ENCODE measurements around the gene RUNX1.

Gene RUNX1

GRCh38 chr21:34846601-34847112, 202.4 kb downstream of the RUNX1 start:
- TF ChIP-seq CTCF (IDR thresholded peaks at IDR 0.05; ENCODE audit: low read depth, low read length, missing control alignments), result no peak
- no peak overlapping the region for H3K4me3 ChIP-seq (ENCODE audit: low read depth, low read length)
- in situ Hi-C loops (cut with HindIII; ENCODE audit: low sequenced_read_pairs), result no loop called here
- peak; percentile 78 for DNase-seq (ENCODE audit: low read depth)

- peak; percentile 93 for DNase-seq (ENCODE audit: low read depth)
- in situ Hi-C loops (cut with HindIII; ENCODE audit: low sequenced_read_pairs), result no loop called here
- H3K4me3 ChIP-seq (ENCODE audit: low read depth, low read length), result no peak overlapping the region
These were observed 203.3 kb downstream of the RUNX1 start for GRCh38 chr21:34845521-34846451.

GRCh38 chr21:34844924-34845238, 204.2 kb downstream of the RUNX1 start:
- H3K4me3 ChIP-seq (ENCODE audit: low read depth, low read length), result no peak overlapping the region
- DNase-seq (ENCODE audit: low read depth), result no peak
- TF ChIP-seq CTCF (IDR thresholded peaks at IDR 0.05; ENCODE audit: low read depth, low read length, missing control alignments), result no peak
- in situ Hi-C loops (cut with HindIII; ENCODE audit: low sequenced_read_pairs), result no loop called here

More at GRCh38 chr21:34845521-34846451, 203.3 kb downstream of the RUNX1 start:
- TF ChIP-seq CTCF (IDR thresholded peaks at IDR 0.05; ENCODE audit: low read depth, low read length, missing control alignments), result no peak

GRCh38 chr21:34844013-34844923, 204.8 kb downstream of the RUNX1 start:
- in situ Hi-C loops (cut with HindIII; ENCODE audit: low sequenced_read_pairs), result no loop called here
- no peak for TF ChIP-seq CTCF (IDR thresholded peaks at IDR 0.05; ENCODE audit: low read depth, low read length, missing control alignments)
- H3K4me3 ChIP-seq (ENCODE audit: low read depth, low read length), result no peak overlapping the region
- no peak for DNase-seq (ENCODE audit: low read depth)

GRCh38 chr21:34843562-34843961, 205.5 kb downstream of the RUNX1 start:
- no peak overlapping the region for H3K4me3 ChIP-seq (ENCODE audit: low read depth, low read length)
- in situ Hi-C loops (cut with HindIII; ENCODE audit: low sequenced_read_pairs), result no loop called here
- no peak for DNase-seq (ENCODE audit: low read depth)
- no peak for TF ChIP-seq CTCF (IDR thresholded peaks at IDR 0.05; ENCODE audit: low read depth, low read length, missing control alignments)

GRCh38 chr21:34841154-34841553, 207.9 kb downstream of the RUNX1 start:
- in situ Hi-C loops (cut with HindIII; ENCODE audit: low sequenced_read_pairs), result no loop called here

More at GRCh38 chr21:34841154-34841553, 207.9 kb downstream of the RUNX1 start:
- TF ChIP-seq CTCF (IDR thresholded peaks at IDR 0.05; ENCODE audit: low read depth, low read length, missing control alignments), result no peak
- DNase-seq (ENCODE audit: low read depth), result no peak
- no peak overlapping the region for H3K4me3 ChIP-seq (ENCODE audit: low read depth, low read length)
